ENCODE measurements around the gene TEKT5.

TEKT5 gene

DNA sequence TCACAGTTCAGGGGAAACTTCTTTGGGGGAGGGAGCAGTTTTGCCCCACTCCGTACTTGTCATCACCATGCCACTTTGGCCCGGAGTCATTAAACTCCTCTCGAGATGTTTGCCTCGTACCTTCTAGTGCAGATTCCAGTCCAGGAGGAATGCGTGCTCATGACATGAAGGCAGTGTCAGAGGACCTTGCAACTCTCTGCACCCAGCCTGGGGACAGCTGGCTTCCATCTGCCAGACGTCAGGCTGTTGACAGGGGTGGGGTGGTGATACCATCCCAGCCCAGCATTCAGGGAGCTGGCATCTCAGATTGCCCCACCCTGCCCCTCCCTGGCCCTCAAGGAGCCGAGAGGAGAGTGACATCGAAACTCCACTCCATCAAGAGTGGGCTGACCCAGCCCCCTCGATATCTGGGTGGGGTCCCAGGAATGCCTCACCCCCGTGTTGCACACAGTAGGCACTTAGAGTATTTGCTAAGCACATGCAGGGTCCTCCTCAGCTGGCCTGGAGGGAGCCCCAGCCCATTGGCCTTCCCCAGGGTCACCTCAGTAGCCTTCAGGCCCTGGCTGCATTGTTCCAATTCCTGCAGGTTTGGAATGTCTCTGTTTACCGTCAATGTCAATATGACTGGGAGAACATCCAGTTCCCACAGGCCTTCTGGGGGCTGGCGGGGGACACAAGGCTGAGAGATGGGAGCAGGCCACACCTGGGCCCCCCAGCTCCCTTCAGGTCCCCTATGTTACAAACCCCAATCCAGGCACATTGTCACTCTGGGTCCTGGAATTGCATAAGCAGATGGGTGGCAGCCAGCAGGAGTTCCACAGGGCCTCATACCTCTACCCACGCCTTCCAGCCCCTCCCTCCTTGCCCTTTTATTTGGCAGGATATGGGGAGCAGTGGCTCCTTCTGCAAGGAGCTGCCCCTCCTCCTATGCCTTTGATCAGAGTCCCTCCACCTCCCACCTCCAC, 93.0 kb downstream of the TEKT5 start:
- CTCF ChIA-PET, result no interaction called here
- peaks cover 0 to 8% (median 0%) of the 10 kb centered on the region in 5 experiments for H3K27me3 ChIP-seq (replicated peaks in 2 of 5; ENCODE audit: control insufficient read depth in 4 of 5, insufficient read depth in 5 of 5, low read length in 4 of 5)

DNA sequence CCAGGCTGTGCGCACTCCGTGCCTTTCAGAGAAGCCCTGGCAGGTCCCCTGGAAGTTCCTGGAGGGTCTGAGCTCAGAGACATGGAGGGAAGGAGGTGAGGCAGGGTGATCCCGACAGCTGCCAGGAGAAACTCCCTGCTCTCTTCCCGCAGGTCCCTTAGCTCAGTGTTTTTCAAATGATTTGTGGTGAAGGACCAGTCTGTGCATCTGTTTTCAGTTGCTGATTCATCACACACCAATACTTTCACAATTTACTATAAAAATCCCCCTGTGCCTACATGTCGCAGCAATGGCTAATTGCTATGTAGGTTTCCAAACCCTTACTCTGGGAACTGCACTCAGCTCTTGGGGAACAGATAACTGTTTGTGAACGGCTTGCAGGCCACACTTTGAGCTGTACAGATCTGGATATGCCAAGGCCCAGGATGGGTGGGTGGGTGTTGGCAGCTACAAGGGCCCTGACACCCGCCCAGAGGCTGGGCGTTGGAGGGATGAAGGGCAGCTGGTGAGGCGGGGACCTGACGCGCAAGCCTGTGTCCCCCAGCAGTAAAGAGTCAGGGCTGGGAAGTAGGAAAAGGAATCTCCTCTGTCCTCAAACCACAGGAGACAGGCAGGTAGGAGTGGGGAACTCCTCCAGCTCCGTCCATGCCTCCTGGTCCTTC, 93.8 kb downstream of the TEKT5 start:
- H3K27me3 ChIP-seq (replicated peaks in 2 of 5; ENCODE audit: control insufficient read depth in 4 of 5, insufficient read depth in 5 of 5, low read length in 4 of 5), result peaks cover 0 to 6% (median 0%) of the 10 kb centered on the region in 5 experiments
- POLR2A ChIA-PET, result no interaction called here

More for the DNA sequence above, 93.0 kb downstream of the TEKT5 start:
- Histone ChIP-seq H3K4me1 (ENCODE audit: control extremely low read depth in 1 of 4, control insufficient read depth in 4 of 4, insufficient read depth in 4 of 4, low read length in 3 of 4) (peaks cover 0 to 8% (median 4%) of the 10 kb centered on the region in 4 experiments), H3K4me3 (ENCODE audit: control insufficient read depth in 1 of 7, extremely low read depth in 1 of 7, insufficient read depth in 4 of 7, low read depth in 2 of 7, low read length in 6 of 7) (no peak overlapping the region), H3K36me3 (ENCODE audit: control insufficient read depth in 4 of 4, insufficient read depth in 4 of 4, low read length in 3 of 4) (no peaks in the 10 kb centered on the region), H3K27ac (ENCODE audit: insufficient read depth in 1 of 2, low read depth in 1 of 2, low read length in 2 of 2, poor library complexity in 1 of 2, severe bottlenecking in 2 of 2) (no peak overlapping the region), H3K9me3 (ENCODE audit: control extremely low read depth in 1 of 5, control insufficient read depth in 4 of 5, insufficient read depth in 2 of 5, low read depth in 1 of 5, low read length in 4 of 5) (no peaks in the 10 kb centered on the region)
- no peak for DNase-seq
- WGBS (ENCODE audit: insufficient coverage), result 93% methylated on average over 11 of the region's 13 CpGs
- POLR2A ChIA-PET, result no interaction called here

DNA sequence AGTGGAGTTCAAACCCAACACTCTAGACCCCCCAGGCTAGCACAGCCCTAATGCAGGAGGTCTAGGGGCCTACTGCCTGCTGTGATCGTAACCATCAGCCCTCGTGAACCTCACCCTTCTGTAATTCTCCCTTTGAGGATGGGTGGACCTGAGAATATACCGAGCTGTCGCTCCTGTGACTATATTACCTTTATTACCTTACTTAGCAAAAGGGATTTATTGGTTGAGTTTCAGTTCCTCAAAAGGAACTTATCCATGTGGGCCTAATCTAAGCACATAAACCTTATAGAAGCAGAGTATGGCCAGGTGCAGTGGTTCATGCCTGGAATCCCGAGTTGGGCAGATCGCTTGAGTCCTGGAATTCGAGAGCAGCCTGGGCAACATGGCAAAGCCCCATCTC, 95.1 kb downstream of the TEKT5 start:
- H3K27ac ChIP-seq (ENCODE audit: insufficient read depth in 1 of 2, low read depth in 1 of 2, low read length in 2 of 2, poor library complexity in 1 of 2, severe bottlenecking in 2 of 2), result no peak overlapping the region
- H3K4me1 ChIP-seq (ENCODE audit: control extremely low read depth in 1 of 4, control insufficient read depth in 4 of 4, insufficient read depth in 4 of 4, low read length in 3 of 4), result peaks cover 0 to 8% (median 4%) of the 10 kb centered on the region in 4 experiments
- ChIA-PET CTCF (no interaction called here), POLR2A (no interaction called here)
- no peak overlapping the region for H3K4me3 ChIP-seq (ENCODE audit: control insufficient read depth in 1 of 7, extremely low read depth in 1 of 7, insufficient read depth in 4 of 7, low read depth in 2 of 7, low read length in 6 of 7)
- H3K36me3 ChIP-seq (ENCODE audit: control insufficient read depth in 4 of 4, insufficient read depth in 4 of 4, low read length in 3 of 4), result no peaks in the 10 kb centered on the region
- no peak for DNase-seq
- 96% methylated on average over 3 of the region's 7 CpGs for WGBS (ENCODE audit: insufficient coverage)
- no peaks in the 10 kb centered on the region for H3K9me3 ChIP-seq (ENCODE audit: control extremely low read depth in 1 of 5, control insufficient read depth in 4 of 5, insufficient read depth in 2 of 5, low read depth in 1 of 5, low read length in 4 of 5)
- peaks cover 0 to 6% (median 0%) of the 10 kb centered on the region in 5 experiments for H3K27me3 ChIP-seq (replicated peaks in 2 of 5; ENCODE audit: control insufficient read depth in 4 of 5, insufficient read depth in 5 of 5, low read length in 4 of 5)

More for the DNA sequence above, 93.8 kb downstream of the TEKT5 start:
- Histone ChIP-seq H3K27ac (ENCODE audit: insufficient read depth in 1 of 2, low read depth in 1 of 2, low read length in 2 of 2, poor library complexity in 1 of 2, severe bottlenecking in 2 of 2) (no peak overlapping the region), H3K4me3 (ENCODE audit: control insufficient read depth in 1 of 7, extremely low read depth in 1 of 7, insufficient read depth in 4 of 7, low read depth in 2 of 7, low read length in 6 of 7) (no peak overlapping the region), H3K36me3 (ENCODE audit: control insufficient read depth in 4 of 4, insufficient read depth in 4 of 4, low read length in 3 of 4) (no peaks in the 10 kb centered on the region), H3K4me1 (ENCODE audit: control extremely low read depth in 1 of 4, control insufficient read depth in 4 of 4, insufficient read depth in 4 of 4, low read length in 3 of 4) (peaks cover 0 to 8% (median 4%) of the 10 kb centered on the region in 4 experiments), H3K9me3 (ENCODE audit: control extremely low read depth in 1 of 5, control insufficient read depth in 4 of 5, insufficient read depth in 2 of 5, low read depth in 1 of 5, low read length in 4 of 5) (no peaks in the 10 kb centered on the region)
- CTCF ChIA-PET, result no interaction called here
- DNase-seq, result no peak
- 88% methylated on average over 10 of the region's 12 CpGs for whole genome bisulfite sequencing (ENCODE audit: insufficient coverage)

DNA sequence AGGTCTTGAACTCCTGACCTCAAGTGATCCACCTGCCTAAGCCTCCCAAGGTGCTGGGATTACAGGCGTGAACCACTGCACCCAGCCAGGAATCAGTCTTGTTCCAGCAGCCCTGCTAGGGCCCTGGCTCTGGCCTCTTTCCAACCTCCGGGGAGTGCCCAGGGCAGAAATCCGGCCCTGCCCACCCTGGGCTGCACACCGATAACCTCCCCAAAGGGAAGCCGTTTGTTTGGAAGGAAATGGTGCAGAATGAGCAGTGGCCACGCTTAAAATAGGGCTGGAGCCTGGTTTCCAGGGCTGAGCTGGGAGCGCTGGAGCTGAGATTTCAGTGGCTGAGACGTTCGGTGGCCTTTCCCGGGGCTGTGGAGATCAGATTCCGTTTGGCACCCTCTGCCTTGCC, 96.6 kb downstream of the TEKT5 start:
- ChIA-PET CTCF (no interaction called here), POLR2A (no interaction called here)
- WGBS (ENCODE audit: insufficient coverage), result 2% methylated on average over 11 of the region's 11 CpGs

DNA sequence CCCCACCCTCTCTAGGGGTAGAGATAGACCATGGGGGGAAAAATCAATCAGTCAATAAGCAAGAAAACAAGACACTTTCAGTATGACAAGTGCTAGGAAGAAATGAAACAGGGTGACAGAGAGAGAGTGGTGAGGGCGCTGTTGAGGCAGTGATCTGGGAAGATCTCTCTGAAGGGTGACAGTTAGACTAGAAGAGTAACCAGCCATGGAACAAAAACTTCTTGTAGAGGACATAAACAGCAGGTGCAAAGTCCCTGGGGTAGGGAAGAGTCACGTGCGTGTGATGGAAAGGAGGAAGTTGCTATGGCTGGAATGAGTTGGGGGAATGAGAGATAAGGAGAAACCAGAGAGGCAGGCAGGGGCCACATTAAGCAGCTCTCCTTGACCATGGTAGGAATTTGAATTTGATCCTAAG, 97.5 kb downstream of the TEKT5 start:
- DNase-seq, result peak in 2 of 3 donors; percentile 13 to 15
- WGBS (ENCODE audit: insufficient coverage), result 70% methylated on average over 3 of the region's 3 CpGs
- no peaks in the 10 kb centered on the region for H3K36me3 ChIP-seq (ENCODE audit: control insufficient read depth in 4 of 4, insufficient read depth in 4 of 4, low read length in 3 of 4)
- no peak overlapping the region for H3K27ac ChIP-seq (ENCODE audit: insufficient read depth in 1 of 2, low read depth in 1 of 2, low read length in 2 of 2, poor library complexity in 1 of 2, severe bottlenecking in 2 of 2)
- H3K4me1 ChIP-seq (ENCODE audit: control extremely low read depth in 1 of 4, control insufficient read depth in 4 of 4, insufficient read depth in 4 of 4, low read length in 3 of 4), result peaks cover 0 to 8% (median 4%) of the 10 kb centered on the region in 4 experiments
- no peaks in the 10 kb centered on the region for H3K9me3 ChIP-seq (ENCODE audit: control extremely low read depth in 1 of 5, control insufficient read depth in 4 of 5, insufficient read depth in 2 of 5, low read depth in 1 of 5, low read length in 4 of 5)
- H3K27me3 ChIP-seq (replicated peaks in 2 of 5; ENCODE audit: control insufficient read depth in 4 of 5, insufficient read depth in 5 of 5, low read length in 4 of 5), result peaks cover 0 to 3% (median 0%) of the 10 kb centered on the region in 5 experiments
- CTCF ChIA-PET, result no interaction called here
- POLR2A ChIA-PET, result no interaction called here
- H3K4me3 ChIP-seq (ENCODE audit: control insufficient read depth in 1 of 7, extremely low read depth in 1 of 7, insufficient read depth in 4 of 7, low read depth in 2 of 7, low read length in 6 of 7), result no peak overlapping the region

More for the DNA sequence above, 96.6 kb downstream of the TEKT5 start:
- no peaks in the 10 kb centered on the region for H3K9me3 ChIP-seq (ENCODE audit: control extremely low read depth in 1 of 5, control insufficient read depth in 4 of 5, insufficient read depth in 2 of 5, low read depth in 1 of 5, low read length in 4 of 5)
- H3K4me3 ChIP-seq (ENCODE audit: control insufficient read depth in 1 of 7, extremely low read depth in 1 of 7, insufficient read depth in 4 of 7, low read depth in 2 of 7, low read length in 6 of 7), result no peak overlapping the region
- no peak overlapping the region for H3K27ac ChIP-seq (ENCODE audit: insufficient read depth in 1 of 2, low read depth in 1 of 2, low read length in 2 of 2, poor library complexity in 1 of 2, severe bottlenecking in 2 of 2)
- peak in 2 of 3 donors; percentile 27 to 46 for DNase-seq
- H3K27me3 ChIP-seq (replicated peaks in 2 of 5; ENCODE audit: control insufficient read depth in 4 of 5, insufficient read depth in 5 of 5, low read length in 4 of 5), result peaks cover 0 to 6% (median 0%) of the 10 kb centered on the region in 5 experiments
- H3K36me3 ChIP-seq (ENCODE audit: control insufficient read depth in 4 of 4, insufficient read depth in 4 of 4, low read length in 3 of 4), result no peaks in the 10 kb centered on the region
- H3K4me1 ChIP-seq (ENCODE audit: control extremely low read depth in 1 of 4, control insufficient read depth in 4 of 4, insufficient read depth in 4 of 4, low read length in 3 of 4), result peaks cover 0 to 8% (median 4%) of the 10 kb centered on the region in 4 experiments

DNA sequence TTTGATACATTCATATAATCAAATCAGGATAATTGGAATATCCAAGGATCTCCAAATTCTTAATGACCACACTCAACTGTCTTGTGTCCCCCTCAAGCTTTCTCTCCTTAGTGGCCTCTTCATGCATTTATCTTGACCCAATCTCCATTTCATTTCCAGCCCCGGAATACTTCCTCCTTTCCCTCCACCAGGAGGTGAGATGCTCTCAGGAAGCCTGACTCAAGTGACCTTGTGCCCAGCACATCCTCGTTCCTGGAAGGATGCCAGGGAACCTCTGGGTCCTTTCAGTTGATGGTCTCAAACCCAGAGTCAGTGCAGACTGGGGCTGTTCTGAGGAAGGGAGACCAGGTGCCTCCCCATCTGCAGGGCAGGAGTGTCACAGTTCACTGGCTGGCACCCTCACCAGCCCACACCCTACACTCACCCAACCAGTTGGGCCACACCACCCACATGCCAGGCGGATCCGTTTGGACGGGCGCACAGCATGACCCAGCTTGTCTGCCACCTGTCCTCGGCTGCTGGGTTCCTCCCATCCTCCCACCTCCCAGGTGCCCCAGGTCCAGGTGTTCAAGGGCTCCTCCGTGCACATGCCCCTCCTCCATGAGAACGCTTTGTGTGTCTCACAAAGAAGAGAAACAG, 100.3 kb downstream of the TEKT5 start:
- Histone ChIP-seq H3K4me3 (ENCODE audit: control insufficient read depth in 1 of 7, extremely low read depth in 1 of 7, insufficient read depth in 4 of 7, low read depth in 2 of 7, low read length in 6 of 7) (no peak overlapping the region), H3K27me3 (replicated peaks in 2 of 5; ENCODE audit: control insufficient read depth in 4 of 5, insufficient read depth in 5 of 5, low read length in 4 of 5) (peaks cover 0 to 5% (median 0%) of the 10 kb centered on the region in 5 experiments), H3K4me1 (ENCODE audit: control extremely low read depth in 1 of 4, control insufficient read depth in 4 of 4, insufficient read depth in 4 of 4, low read length in 3 of 4) (peaks cover 0 to 8% (median 4%) of the 10 kb centered on the region in 4 experiments), H3K9me3 (ENCODE audit: control extremely low read depth in 1 of 5, control insufficient read depth in 4 of 5, insufficient read depth in 2 of 5, low read depth in 1 of 5, low read length in 4 of 5) (no peaks in the 10 kb centered on the region), H3K27ac (ENCODE audit: insufficient read depth in 1 of 2, low read depth in 1 of 2, low read length in 2 of 2, poor library complexity in 1 of 2, severe bottlenecking in 2 of 2) (no peak overlapping the region), H3K36me3 (ENCODE audit: control insufficient read depth in 4 of 4, insufficient read depth in 4 of 4, low read length in 3 of 4) (no peaks in the 10 kb centered on the region)
- 71% methylated on average over 9 of the region's 9 CpGs for WGBS (ENCODE audit: insufficient coverage)
- POLR2A ChIA-PET, result no interaction called here
- CTCF ChIA-PET, result no interaction called here
- no peak for DNase-seq
